Common myeloid progenitor, CD34-positive (primary cell): ENCODE results near the gene KREMEN1.

ENCODE experiments used
- CTCF ChIA-PET: fragments of 350-600 bp; sonication (Branson Sonifier 250); formaldehyde crosslinking; loops from one replicate; lab custom pipeline; 2021; ENCODE audit warnings: antibody characterized with exemption; lab: Charles Lee
- POLR2A ChIA-PET: fragments of 350-600 bp; sonication (Branson Sonifier 250); formaldehyde crosslinking; loops from one replicate; lab custom pipeline; 2021; ENCODE audit warnings: antibody characterized with exemption; lab: Charles Lee
- DNase-seq, 3 donors: peaks; one replicate each; pipeline versions ENCODE4 v3.0.0 to v3.0.0-alpha.2; 2013
- H3K27ac ChIP-seq, 2 experiments: 1 replicate in 1 of 2; 2 replicates in 1 of 2; pipeline ENCODE4 v1.7.0; 2013; ENCODE audit warnings: inconsistent platforms in 2 of 2, low read length in 2 of 2, mild to moderate bottlenecking in 2 of 2, low read depth in 1 of 2, moderate library complexity in 1 of 2; ENCODE audit not compliant: severe bottlenecking in 2 of 2, insufficient read depth in 1 of 2, poor library complexity in 1 of 2
- H3K27me3 ChIP-seq, 5 experiments: replicated peaks in 2 of 5; 1 replicate in 3 of 5; 2 replicates in 2 of 5; pipeline versions ENCODE4 v1.6.1 to v1.7.0; 2013; ENCODE audit warnings: low read length in 4 of 5, mild to moderate bottlenecking in 2 of 5, moderate library complexity in 2 of 5, inconsistent platforms in 1 of 5; ENCODE audit not compliant: insufficient read depth in 5 of 5, control insufficient read depth in 4 of 5
- H3K36me3 ChIP-seq, 4 experiments: 1 replicate in 2 of 4; 2 replicates in 2 of 4; pipeline versions ENCODE4 v1.6.1 to v1.7.0; 2013; ENCODE audit warnings: low read length in 3 of 4, control low read depth in 1 of 4, mild to moderate bottlenecking in 1 of 4; ENCODE audit not compliant: control insufficient read depth in 4 of 4, insufficient read depth in 4 of 4
- H3K4me1 ChIP-seq, 4 experiments: 1 replicate in 3 of 4; 2 replicates in 1 of 4; pipeline versions ENCODE4 v1.6.1 to v1.7.1; 2013; ENCODE audit warnings: low read length in 3 of 4, mild to moderate bottlenecking in 3 of 4, control low read depth in 1 of 4, inconsistent platforms in 1 of 4, moderate library complexity in 1 of 4; ENCODE audit not compliant: control insufficient read depth in 4 of 4, insufficient read depth in 4 of 4; ENCODE audit errors: control extremely low read depth in 1 of 4
- H3K4me3 ChIP-seq, 7 experiments: 1 replicate in 4 of 7; 2 replicates in 3 of 7; pipeline versions ENCODE4 v1.5.1 to v1.7.0; 2013; ENCODE audit warnings: mild to moderate bottlenecking in 7 of 7, low read length in 6 of 7, moderate library complexity in 6 of 7, inconsistent platforms in 2 of 7, low read depth in 2 of 7, control low read depth in 1 of 7; ENCODE audit not compliant: insufficient read depth in 4 of 7, control insufficient read depth in 1 of 7; ENCODE audit errors: extremely low read depth in 1 of 7
- H3K9me3 ChIP-seq, 5 experiments: 1 replicate in 4 of 5; 2 replicates in 1 of 5; pipeline versions ENCODE4 v1.6.1 to v1.7.1; 2013; ENCODE audit warnings: low read length in 4 of 5, mild to moderate bottlenecking in 2 of 5, inconsistent platforms in 1 of 5, low read depth in 1 of 5, moderate library complexity in 1 of 5; ENCODE audit not compliant: control insufficient read depth in 4 of 5, insufficient read depth in 2 of 5; ENCODE audit errors: control extremely low read depth in 1 of 5
- WGBS: methylation state at CpG from one replicate; pipeline ENCODE4 v1.1.5; 2013; ENCODE audit not compliant: insufficient coverage; 5-methylcytosine and 5-hydroxymethylcytosine counted together

KREMEN1 gene

GRCh38 chr22:29093501-29094300 is 20.9 kb downstream of the KREMEN1 start:
- DNase-seq = no peak
- H3K9me3 ChIP-seq = no peaks in the 10 kb centered on the region
- POLR2A ChIA-PET = no interaction called here
- no peaks in the 10 kb centered on the region for H3K36me3 ChIP-seq
- no peak overlapping the region for H3K4me3 ChIP-seq
- no peak overlapping the region for H3K27ac ChIP-seq
- CTCF ChIA-PET = interaction anchor here (1.0 to 1.4 kb wide), 3 partner anchors 8 to 14 kb away, joined by 3 to 4 read pairs (median 3); no protein-coding TSS in a partner anchor
- WGBS = 100% methylated on average over 4 of the region's 4 CpGs
- H3K27me3 ChIP-seq = peaks cover 0 to 4% (median 0%) of the 10 kb centered on the region in 5 experiments
- no peaks in the 10 kb centered on the region for H3K4me1 ChIP-seq

- H3K4me1 ChIP-seq = no peaks in the 10 kb centered on the region
- 79% methylated on average over 2 of the region's 2 CpGs for WGBS
- no peaks in the 10 kb centered on the region for H3K9me3 ChIP-seq
- CTCF ChIA-PET = no interaction called here
- DNase-seq = no peak
- H3K27ac ChIP-seq = no peak overlapping the region
- no peaks in the 10 kb centered on the region for H3K27me3 ChIP-seq
- H3K4me3 ChIP-seq = no peak overlapping the region
- H3K36me3 ChIP-seq = no peaks in the 10 kb centered on the region
- POLR2A ChIA-PET = no interaction called here
Measured at GRCh38 chr22:29095459-29095858, 22.6 kb downstream of the KREMEN1 start.

GRCh38 chr22:29096736-29097669 is 24.2 kb downstream of the KREMEN1 start:
- Histone ChIP-seq H3K4me1 (no peaks in the 10 kb centered on the region), H3K27me3 (no peaks in the 10 kb centered on the region), H3K36me3 (no peaks in the 10 kb centered on the region), H3K4me3 (no peak overlapping the region), H3K9me3 (no peaks in the 10 kb centered on the region), H3K27ac (no peak overlapping the region)
- WGBS = 88% methylated on average over 3 of the region's 13 CpGs
- CTCF ChIA-PET = interaction anchor here (0.7 to 1.3 kb wide), 2 partner anchors 8 to 11 kb away, joined by 4 to 5 read pairs; no protein-coding TSS in a partner anchor
- POLR2A ChIA-PET = interaction anchor here (0.7 kb wide), 1 partner anchor 25 kb away, joined by 3 read pairs; no protein-coding TSS in a partner anchor
- no peak for DNase-seq

GRCh38 chr22:29098296-29098695 is 25.5 kb downstream of the KREMEN1 start:
- CTCF ChIA-PET = no interaction called here
- H3K4me3 ChIP-seq = no peak overlapping the region
- 88% methylated on average over 2 of the region's 2 CpGs for WGBS
- no peak overlapping the region for H3K27ac ChIP-seq
- POLR2A ChIA-PET = no interaction called here
- DNase-seq = no peak
- no peaks in the 10 kb centered on the region for H3K36me3 ChIP-seq
- no peaks in the 10 kb centered on the region for H3K9me3 ChIP-seq
- H3K27me3 ChIP-seq = peaks cover 0 to 3% (median 0%) of the 10 kb centered on the region in 5 experiments
- no peaks in the 10 kb centered on the region for H3K4me1 ChIP-seq

GRCh38 chr22:29102300-29102699 is 29.5 kb downstream of the KREMEN1 start:
- WGBS = 100% methylated on average over 1 of the region's 2 CpGs
- H3K27ac ChIP-seq = no peak overlapping the region
- DNase-seq = no peak
- H3K27me3 ChIP-seq = peaks cover 0 to 3% (median 0%) of the 10 kb centered on the region in 5 experiments
- no peaks in the 10 kb centered on the region for H3K36me3 ChIP-seq
- CTCF ChIA-PET = interaction anchor here (1.1 to 1.5 kb wide), 4 partner anchors 8 to 20 kb away, joined by 3 read pairs; no protein-coding TSS in a partner anchor
- H3K4me1 ChIP-seq = no peaks in the 10 kb centered on the region
- POLR2A ChIA-PET = interaction anchor here (0.7 kb wide), 1 partner anchor 20 kb away, joined by 3 read pairs; no protein-coding TSS in a partner anchor
- H3K9me3 ChIP-seq = no peaks in the 10 kb centered on the region
- H3K4me3 ChIP-seq = no peak overlapping the region

GRCh38 chr22:29103121-29103520 is 30.3 kb downstream of the KREMEN1 start:
- Histone ChIP-seq H3K27me3 (peaks cover 0 to 3% (median 0%) of the 10 kb centered on the region in 5 experiments), H3K4me3 (no peak overlapping the region), H3K9me3 (no peaks in the 10 kb centered on the region), H3K4me1 (no peaks in the 10 kb centered on the region), H3K27ac (no peak overlapping the region), H3K36me3 (no peaks in the 10 kb centered on the region)
- POLR2A ChIA-PET = no interaction called here
- CTCF ChIA-PET = interaction anchor here (1.3 to 1.4 kb wide), 2 partner anchors 9 to 15 kb away, joined by 3 read pairs; no protein-coding TSS in a partner anchor
- no peak for DNase-seq
- 92% methylated on average over 1 of the region's 1 CpG for WGBS
